Nephron (organoid): Measurements from ENCODE around the gene GPR108.
A peak's percentile ranks its signal among the peaks of the same experiment; 100 is the strongest.
"Not testable (repeated sequence)": the region's sequence is repeated elsewhere in the genome, so short reads cannot be mapped to it uniquely, and the experiment has no call there.

Experiments used
- H3K27ac Mint-ChIP-seq, 3 experiments: 2 replicates each; pipeline ENCODE4 v1.8.0; 2020; ENCODE audit warnings: mixed read lengths in 3 of 3, mild to moderate bottlenecking in 2 of 3, moderate library complexity in 1 of 3
- H3K27me3 Mint-ChIP-seq: 2 replicates; pipeline ENCODE4 v1.8.0; 2021; ENCODE audit warnings: low read depth, mild to moderate bottlenecking, moderate library complexity, mixed read lengths
- H3K36me3 Mint-ChIP-seq: 2 replicates; pipeline ENCODE4 v1.8.0; 2020; ENCODE audit warnings: low read depth, mixed read lengths
- H3K4me1 Mint-ChIP-seq: 2 replicates; pipeline ENCODE4 v1.8.0; 2020; ENCODE audit warnings: mixed read lengths
- H3K4me3 Mint-ChIP-seq, 3 experiments: 2 replicates each; pipeline ENCODE4 v1.8.0; 2020; ENCODE audit warnings: mild to moderate bottlenecking in 3 of 3, mixed read lengths in 3 of 3, moderate library complexity in 2 of 3
- H3K9me3 Mint-ChIP-seq: 2 replicates; pipeline ENCODE4 v1.8.0; 2020; ENCODE audit warnings: mixed read lengths
- TF ChIP-seq, protein P1 (sequence below), 3 experiments: fragments of 200-600 bp; sonication (generic); IDR thresholded peaks; one replicate each; pipeline ENCODE4 v1.5.0; 2021; ENCODE audit warnings: antibody characterized with exemption in 3 of 3; ENCODE audit not compliant: unreplicated experiment in 3 of 3

GPR108 gene

DNA sequence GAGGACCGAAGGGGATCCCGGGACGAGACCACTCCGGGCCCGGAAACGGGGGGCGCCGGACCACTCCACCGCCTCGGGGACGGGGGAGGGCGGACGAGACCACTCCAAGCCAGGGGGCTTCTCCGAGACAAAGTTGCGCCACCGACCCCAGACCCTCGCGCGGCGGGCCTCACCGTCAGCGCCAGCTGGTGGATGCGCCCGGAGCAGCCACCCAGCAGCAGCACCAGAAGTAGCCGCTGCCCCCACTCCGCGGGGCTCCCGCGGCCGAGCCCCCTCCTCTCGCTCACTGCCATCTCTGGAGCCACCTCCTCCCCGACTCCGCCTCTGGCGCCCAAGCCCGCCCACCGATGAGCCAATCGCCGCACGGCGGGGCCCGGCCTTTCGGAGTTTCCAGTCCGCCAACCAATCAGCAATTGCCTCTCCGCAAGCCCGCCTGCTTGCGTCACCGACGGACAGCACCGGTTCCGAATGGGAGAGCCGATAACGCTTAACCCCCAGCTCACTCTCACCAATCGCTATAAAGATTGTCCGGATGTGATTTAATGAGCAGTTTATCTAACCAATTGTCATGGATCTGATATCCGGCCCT is at the start of gene GPR108:
Gene GPR108 (minus strand): TSS at position 297 of the 589 bp plus-strand sequence. CDS start 4 bp downstream, at position 293.
- Mint-ChIP-seq H3K9me3 (no peaks in the 10 kb centered on the region), H3K27me3 (no peaks in the 10 kb centered on the region), H3K4me1 (peaks cover 41% of the 10 kb centered on the region), H3K4me3 (peak within 1 kb of the TSS; percentile 98 to 99 (median 99)), H3K36me3 (peaks cover 12% of the 10 kb centered on the region), H3K27ac (peak within 1 kb of the TSS; percentile 90 to 99 (median 98))
- TF ChIP-seq, protein P1, sequence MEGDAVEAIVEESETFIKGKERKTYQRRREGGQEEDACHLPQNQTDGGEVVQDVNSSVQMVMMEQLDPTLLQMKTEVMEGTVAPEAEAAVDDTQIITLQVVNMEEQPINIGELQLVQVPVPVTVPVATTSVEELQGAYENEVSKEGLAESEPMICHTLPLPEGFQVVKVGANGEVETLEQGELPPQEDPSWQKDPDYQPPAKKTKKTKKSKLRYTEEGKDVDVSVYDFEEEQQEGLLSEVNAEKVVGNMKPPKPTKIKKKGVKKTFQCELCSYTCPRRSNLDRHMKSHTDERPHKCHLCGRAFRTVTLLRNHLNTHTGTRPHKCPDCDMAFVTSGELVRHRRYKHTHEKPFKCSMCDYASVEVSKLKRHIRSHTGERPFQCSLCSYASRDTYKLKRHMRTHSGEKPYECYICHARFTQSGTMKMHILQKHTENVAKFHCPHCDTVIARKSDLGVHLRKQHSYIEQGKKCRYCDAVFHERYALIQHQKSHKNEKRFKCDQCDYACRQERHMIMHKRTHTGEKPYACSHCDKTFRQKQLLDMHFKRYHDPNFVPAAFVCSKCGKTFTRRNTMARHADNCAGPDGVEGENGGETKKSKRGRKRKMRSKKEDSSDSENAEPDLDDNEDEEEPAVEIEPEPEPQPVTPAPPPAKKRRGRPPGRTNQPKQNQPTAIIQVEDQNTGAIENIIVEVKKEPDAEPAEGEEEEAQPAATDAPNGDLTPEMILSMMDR (IDR thresholded peaks at IDR 0.05; ENCODE audit: unreplicated experiment in 3 of 3): no peak

DNA sequence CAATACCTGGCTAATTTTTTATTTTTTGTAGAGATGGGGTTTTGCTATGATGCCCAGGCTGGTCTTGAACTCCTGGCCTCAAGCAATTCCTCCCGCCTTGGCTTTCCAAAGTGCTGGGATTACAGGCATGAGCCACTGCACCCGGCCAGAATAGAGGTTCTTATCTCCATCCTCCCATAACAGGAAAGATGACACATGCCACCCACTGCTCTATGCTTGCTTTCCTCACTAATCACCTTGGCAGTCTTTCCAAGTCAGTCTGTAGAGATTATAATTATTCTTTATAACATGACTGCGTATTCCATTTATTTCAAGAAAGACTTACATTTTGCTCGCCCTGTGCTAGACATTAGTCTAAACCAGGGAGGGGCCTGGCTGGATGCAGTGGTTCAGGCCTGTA is 41.8 kb upstream of the GPR108 start:
- Mint-ChIP-seq H3K27me3 (peaks cover 8% of the 10 kb centered on the region), H3K4me3 (no peak overlapping the region), H3K27ac (no peak overlapping the region), H3K9me3 (peaks cover 2% of the 10 kb centered on the region), H3K36me3 (no peaks in the 10 kb centered on the region), H3K4me1 (peaks cover 4% of the 10 kb centered on the region)
- TF ChIP-seq, protein P1 (IDR thresholded peaks at IDR 0.05; ENCODE audit: unreplicated experiment in 3 of 3): no peak

DNA sequence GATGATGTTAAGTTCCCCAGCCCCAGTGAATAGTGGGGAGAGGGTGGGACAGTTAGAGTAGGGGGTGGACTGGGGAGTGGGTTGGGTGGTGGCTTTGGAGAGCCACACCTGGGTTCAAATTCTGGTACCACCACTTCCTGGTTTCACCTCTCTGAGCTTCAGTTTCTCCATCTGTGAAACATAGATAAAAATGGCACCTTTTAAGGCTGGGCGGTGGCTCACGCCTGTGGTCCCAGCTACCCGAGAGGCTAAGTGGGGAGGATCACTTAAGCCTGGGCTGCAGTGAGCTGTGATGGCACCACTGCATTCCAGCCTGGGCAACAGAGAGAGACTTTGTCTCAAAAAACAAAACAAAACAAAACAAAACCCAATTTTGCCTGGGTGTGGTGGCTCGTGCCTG is 41.0 kb upstream of the GPR108 start:
- peaks cover 2% of the 10 kb centered on the region for H3K9me3 Mint-ChIP-seq
- peaks cover 4% of the 10 kb centered on the region for H3K4me1 Mint-ChIP-seq

DNA sequence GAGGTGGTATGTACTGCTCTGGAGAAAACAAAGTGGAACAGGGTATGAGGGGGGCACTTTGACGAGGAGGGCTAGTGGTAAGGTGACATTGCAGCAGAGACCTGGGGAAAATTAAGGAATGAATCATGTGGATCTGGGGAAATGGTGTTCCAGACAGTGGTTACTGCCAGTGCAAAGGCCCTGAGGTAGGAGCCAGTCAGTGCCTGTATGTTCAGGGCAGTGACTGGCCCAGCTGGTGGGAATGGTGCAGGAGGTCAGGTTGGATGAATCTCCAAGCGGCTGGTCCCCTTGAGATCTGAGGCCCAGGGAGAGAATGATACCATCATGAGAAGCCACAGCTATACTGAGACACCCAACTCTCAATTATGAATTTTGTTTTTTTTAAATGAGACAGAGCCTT is 40.1 kb upstream of the GPR108 start:
- Mint-ChIP-seq H3K4me1 (peaks cover 4% of the 10 kb centered on the region), H3K27me3 (peaks cover 8% of the 10 kb centered on the region), H3K27ac (no peak overlapping the region), H3K4me3 (no peak overlapping the region), H3K36me3 (no peaks in the 10 kb centered on the region), H3K9me3 (peaks cover 2% of the 10 kb centered on the region)
- TF ChIP-seq, protein P1 (IDR thresholded peaks at IDR 0.05; ENCODE audit: unreplicated experiment in 3 of 3): no peak

More for the DNA sequence above, 41.0 kb upstream of the GPR108 start:
- Mint-ChIP-seq H3K27me3 (peaks cover 8% of the 10 kb centered on the region), H3K36me3 (no peaks in the 10 kb centered on the region), H3K27ac (no peak overlapping the region), H3K4me3 (no peak overlapping the region)
- TF ChIP-seq, protein P1 (IDR thresholded peaks at IDR 0.05; ENCODE audit: unreplicated experiment in 3 of 3): no peak

DNA sequence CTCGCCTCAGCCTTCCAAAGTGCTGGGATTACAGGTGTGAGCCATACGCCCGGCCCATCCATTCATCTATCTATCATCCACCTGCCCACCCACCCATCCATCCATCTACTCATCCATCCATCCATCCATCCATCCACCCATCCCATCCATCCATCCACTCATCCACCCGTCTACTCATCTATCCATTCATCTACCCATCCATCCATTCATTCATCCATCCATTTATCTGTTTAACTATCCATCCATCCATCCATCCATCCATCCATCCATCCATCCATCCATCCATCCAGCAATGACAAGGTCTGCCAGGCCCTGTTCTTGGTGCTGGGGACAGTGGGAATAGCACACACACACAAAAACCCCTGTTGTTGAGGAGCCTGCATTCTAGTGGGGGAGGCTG is 39.6 kb upstream of the GPR108 start:
- peaks cover 4% of the 10 kb centered on the region for H3K4me1 Mint-ChIP-seq
- H3K27ac Mint-ChIP-seq: no peak overlapping the region
- TF ChIP-seq, protein P1 (IDR thresholded peaks at IDR 0.05; ENCODE audit: unreplicated experiment in 3 of 3): no peak
- peaks cover 2% of the 10 kb centered on the region for H3K9me3 Mint-ChIP-seq
- H3K36me3 Mint-ChIP-seq: no peaks in the 10 kb centered on the region
- H3K27me3 Mint-ChIP-seq: peaks cover 8% of the 10 kb centered on the region
- H3K4me3 Mint-ChIP-seq: no peak overlapping the region

DNA sequence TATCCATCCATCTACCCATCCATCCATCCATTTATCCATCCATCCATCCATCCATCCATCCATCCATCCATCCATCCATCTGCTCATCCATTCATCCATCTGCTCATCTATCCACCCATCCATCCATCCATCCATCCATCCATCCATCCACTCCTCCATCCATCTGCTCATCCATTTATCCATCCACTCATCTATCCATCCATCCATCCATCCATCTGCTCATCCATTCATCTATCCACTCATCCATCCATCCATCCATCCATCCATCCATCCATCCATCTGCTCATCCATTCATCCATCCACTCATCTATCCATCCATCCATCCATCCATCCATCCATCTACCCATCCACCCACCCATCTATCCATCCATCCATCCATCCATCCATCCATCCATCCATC is 38.7 kb upstream of the GPR108 start:
- not testable (repeated sequence) for H3K4me1 Mint-ChIP-seq, H3K4me3 Mint-ChIP-seq, H3K36me3 Mint-ChIP-seq, H3K27ac Mint-ChIP-seq, H3K9me3 Mint-ChIP-seq
- H3K27me3 Mint-ChIP-seq: peaks cover 11% of the 10 kb centered on the region
